Transverse colon (tissue), 4 donors: Measurements from ENCODE around the gene CNNM2. TPM values are rescaled to one million over a fixed set of nuclear protein-coding genes. Genes with fewer than 3 reads are reported as not detected.

Experiments used
- DNase-seq: peaks from one replicate; pipeline ENCODE4 v3.0.0-alpha.2; 2019
- H3K27ac ChIP-seq, 4 donors: fragments of 200-600 bp; sonication (generic); 2 replicates each; pipeline ENCODE4 v1.5.1; 2016 to 2018; ENCODE audit warnings: inconsistent platforms in 4 of 4
- H3K27me3 ChIP-seq: fragments of 200-600 bp; sonication (generic); 2 replicates; pipeline ENCODE4 v1.5.1; 2017; ENCODE audit warnings: inconsistent platforms
- H3K36me3 ChIP-seq, 4 donors: fragments of 200-600 bp; sonication (generic); 2 replicates each; pipeline ENCODE4 v1.5.1; 2017 to 2019; ENCODE audit warnings: inconsistent platforms in 4 of 4
- H3K4me1 ChIP-seq, 4 donors: fragments of 200-600 bp; sonication (generic); 2 replicates each; pipeline ENCODE4 v1.5.1; 2017 to 2020; ENCODE audit warnings: inconsistent platforms in 4 of 4
- H3K4me3 ChIP-seq, 4 donors: fragments of 200-600 bp; sonication (generic); 1 replicate in 1 of 4; 2 replicates in 3 of 4; pipeline versions ENCODE4 v1.5.1 to v1.6.1; 2017 to 2019; ENCODE audit warnings: inconsistent platforms in 4 of 4
- H3K9me3 ChIP-seq, 2 donors: fragments of 200-600 bp; sonication (generic); 2 replicates each; pipeline ENCODE4 v1.5.1; 2017 to 2019; ENCODE audit warnings: inconsistent platforms in 2 of 2
- EP300 ChIP-seq: sonication (generic); formaldehyde crosslinking; IDR thresholded peaks from one replicate; pipeline ENCODE4 v1.6.1; 2017; ENCODE audit warnings: antibody characterized with exemption, low read depth
- POLR2A ChIP-seq: fragments of 450-650 bp; IDR thresholded peaks from one replicate; pipeline ENCODE4 v1.6.1; 2016; ENCODE audit warnings: antibody characterized with exemption, mild to moderate bottlenecking, moderate library complexity
- POLR2AphosphoS5 ChIP-seq, 3 donors: sonication (generic); formaldehyde crosslinking; IDR thresholded peaks; one replicate each; pipeline ENCODE4 v1.6.1; 2016; ENCODE audit warnings: antibody characterized with exemption in 3 of 3
- WGBS, 2 donors: methylation state at CpG; one replicate each; pipeline ENCODE4 v1.1.5; 2018; ENCODE audit warnings: low coverage in 1 of 2; 5-methylcytosine and 5-hydroxymethylcytosine counted together
- in situ Hi-C, 4 donors: fragments of 200-750 bp; cut with MboI; loops; one replicate each; pipeline versions ENCODE4 v1.15.0 to v1.15.1; 2017; ENCODE audit warnings: low sequenced_read_pairs in 3 of 4, low pct_ligation_motif_present in 1 of 4, low pct_unique_long_range_greater_than_20kb in 1 of 4
- intact Hi-C: fragments of 100-400 bp; cut with DNase I; formaldehyde crosslinking; loops from one replicate; pipeline ENCODE4 v1.15.1; 2023; ENCODE audit warnings: low total_unique reads
- total RNA-seq, 4 donors: library from RNA; depleted of rRNA; stranded (reverse); fragments of >200 nt; gene quantifications; one replicate each; pipeline ENCODE4 v1.1.0, GENCODE V29; 2016
- TF ChIP-seq, protein P1 (sequence below), 5 experiments: fragments of 200-600 bp in 3 of 5; fragments of 450-650 bp in 2 of 5; sonication (generic) in 3 of 5; IDR thresholded peaks; 1 replicate in 2 of 5; 2 replicates in 3 of 5; pipeline ENCODE4 v1.5.1; 2016 to 2017; ENCODE audit warnings: antibody characterized with exemption in 5 of 5, inconsistent platforms in 3 of 5, mild to moderate bottlenecking in 2 of 5, moderate library complexity in 1 of 5

CNNM2 gene
- total RNA-seq, 4 donors from 2014 or later, result 48.0 to 144 (median 100) TPM

DNA sequence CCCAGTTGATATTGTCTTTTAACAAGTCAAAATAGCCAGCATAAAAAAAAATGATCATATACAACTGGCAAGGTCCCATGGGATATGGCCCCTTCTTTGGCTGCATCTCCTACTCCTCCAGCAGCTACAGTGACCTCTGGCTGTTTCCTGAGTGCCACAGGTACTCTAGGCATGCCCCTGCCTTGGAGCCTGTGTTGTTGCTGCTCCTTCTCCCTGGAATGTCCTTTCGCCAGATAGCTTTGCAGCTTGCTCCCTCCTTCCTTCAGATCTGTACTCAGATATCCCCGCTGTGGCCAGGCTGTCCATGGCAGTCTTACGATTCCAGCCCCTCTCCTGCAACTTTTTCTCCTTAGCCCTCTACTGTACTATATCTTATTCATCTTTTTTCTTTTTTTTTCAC lies 23.3 kb downstream of the CNNM2 start:
- H3K4me3 ChIP-seq, result no peak overlapping the region
- in situ Hi-C loops (no loop called here), intact Hi-C loops (no loop called here)
- DNase-seq, result no peak
- no peaks in the 10 kb centered on the region for H3K27me3 ChIP-seq
- TF ChIP-seq EP300 (no peak), POLR2A (no peak), POLR2AphosphoS5 (IDR thresholded peaks at IDR 0.05) (no peak)
- TF ChIP-seq, protein P1, sequence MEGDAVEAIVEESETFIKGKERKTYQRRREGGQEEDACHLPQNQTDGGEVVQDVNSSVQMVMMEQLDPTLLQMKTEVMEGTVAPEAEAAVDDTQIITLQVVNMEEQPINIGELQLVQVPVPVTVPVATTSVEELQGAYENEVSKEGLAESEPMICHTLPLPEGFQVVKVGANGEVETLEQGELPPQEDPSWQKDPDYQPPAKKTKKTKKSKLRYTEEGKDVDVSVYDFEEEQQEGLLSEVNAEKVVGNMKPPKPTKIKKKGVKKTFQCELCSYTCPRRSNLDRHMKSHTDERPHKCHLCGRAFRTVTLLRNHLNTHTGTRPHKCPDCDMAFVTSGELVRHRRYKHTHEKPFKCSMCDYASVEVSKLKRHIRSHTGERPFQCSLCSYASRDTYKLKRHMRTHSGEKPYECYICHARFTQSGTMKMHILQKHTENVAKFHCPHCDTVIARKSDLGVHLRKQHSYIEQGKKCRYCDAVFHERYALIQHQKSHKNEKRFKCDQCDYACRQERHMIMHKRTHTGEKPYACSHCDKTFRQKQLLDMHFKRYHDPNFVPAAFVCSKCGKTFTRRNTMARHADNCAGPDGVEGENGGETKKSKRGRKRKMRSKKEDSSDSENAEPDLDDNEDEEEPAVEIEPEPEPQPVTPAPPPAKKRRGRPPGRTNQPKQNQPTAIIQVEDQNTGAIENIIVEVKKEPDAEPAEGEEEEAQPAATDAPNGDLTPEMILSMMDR (IDR thresholded peaks at IDR 0.05), result no peak
- 94 to 100% methylated on average over 1 to 3 of the region's 3 CpGs for WGBS, 2 donors
- H3K4me1 ChIP-seq, result peaks cover 0 to 9% (median 2%) of the 10 kb centered on the region in 4 donors
- H3K9me3 ChIP-seq, result no peaks in the 10 kb centered on the region
- H3K36me3 ChIP-seq, result no peaks in the 10 kb centered on the region
- no peak overlapping the region for H3K27ac ChIP-seq

DNA sequence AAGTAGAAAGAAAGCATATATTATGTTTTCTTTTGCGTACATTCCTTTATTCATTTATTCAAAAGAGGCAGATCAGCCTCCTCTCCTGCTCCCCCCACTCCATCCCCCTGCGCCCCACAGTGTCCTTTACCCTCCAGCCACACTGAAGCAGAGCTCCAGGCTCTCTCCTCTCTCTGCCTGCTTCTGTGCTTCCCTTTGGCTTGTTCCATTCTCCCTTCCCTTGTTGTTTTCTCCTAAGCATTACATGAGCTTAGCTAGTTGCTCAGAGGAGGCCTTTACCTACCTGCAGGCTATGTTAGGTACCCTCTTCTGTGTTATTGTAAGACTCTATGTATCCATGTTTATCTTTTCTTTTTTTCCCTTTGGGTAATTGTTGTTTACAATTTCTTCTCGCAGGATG lies 27.4 kb downstream of the CNNM2 start:
- TF ChIP-seq, protein P1 (IDR thresholded peaks at IDR 0.05), result no peak
- TF ChIP-seq EP300, result no peak
- no peak for TF ChIP-seq POLR2AphosphoS5 (IDR thresholded peaks at IDR 0.05)
- TF ChIP-seq POLR2A, result no peak
- 84 to 93% methylated on average over 3 of the region's 3 CpGs for WGBS, 2 donors
- DNase-seq, result no peak
- intact Hi-C loops, result no loop called here
- no peaks in the 10 kb centered on the region for H3K27me3 ChIP-seq
- no peak overlapping the region for H3K27ac ChIP-seq
- no peak overlapping the region for H3K4me3 ChIP-seq
- no peaks in the 10 kb centered on the region for H3K9me3 ChIP-seq
- in situ Hi-C loops, result no loop called here
- H3K4me1 ChIP-seq, result peaks cover 0 to 15% (median 5%) of the 10 kb centered on the region in 4 donors
- H3K36me3 ChIP-seq, result no peaks in the 10 kb centered on the region

DNA sequence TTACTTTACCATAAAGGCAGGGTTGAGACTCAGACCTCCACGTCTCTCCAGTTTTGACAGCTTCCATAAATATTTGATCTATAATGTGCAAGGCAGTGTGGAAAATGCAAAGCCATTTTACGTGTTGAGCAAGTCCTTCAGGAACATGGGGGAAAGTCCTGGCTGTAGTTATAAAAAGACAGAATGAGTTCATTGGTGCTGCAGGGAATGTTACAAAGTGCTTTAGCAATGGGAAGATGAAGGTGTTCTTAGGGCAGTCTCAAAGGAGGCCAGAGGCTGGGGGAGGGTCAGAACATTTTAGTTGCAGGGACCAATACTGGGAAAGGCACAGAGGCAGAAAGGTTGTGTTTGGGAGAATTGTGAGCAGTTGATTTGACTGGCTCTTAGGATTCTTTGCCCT lies 27.9 kb downstream of the CNNM2 start:
- Histone ChIP-seq H3K27me3 (no peaks in the 10 kb centered on the region), H3K4me1 (peaks cover 0 to 15% (median 5%) of the 10 kb centered on the region in 4 donors), H3K27ac (no peak overlapping the region), H3K4me3 (no peak overlapping the region), H3K36me3 (no peaks in the 10 kb centered on the region), H3K9me3 (no peaks in the 10 kb centered on the region)
- no peak for TF ChIP-seq POLR2AphosphoS5 (IDR thresholded peaks at IDR 0.05)
- TF ChIP-seq, protein P1 (IDR thresholded peaks at IDR 0.05), result no peak
- no peak for TF ChIP-seq EP300
- TF ChIP-seq POLR2A, result no peak
- WGBS, 2 donors, result 74 to 79% methylated on average over 2 of the region's 2 CpGs
- DNase-seq, result no peak
- in situ Hi-C loops (no loop called here), intact Hi-C loops (no loop called here)

DNA sequence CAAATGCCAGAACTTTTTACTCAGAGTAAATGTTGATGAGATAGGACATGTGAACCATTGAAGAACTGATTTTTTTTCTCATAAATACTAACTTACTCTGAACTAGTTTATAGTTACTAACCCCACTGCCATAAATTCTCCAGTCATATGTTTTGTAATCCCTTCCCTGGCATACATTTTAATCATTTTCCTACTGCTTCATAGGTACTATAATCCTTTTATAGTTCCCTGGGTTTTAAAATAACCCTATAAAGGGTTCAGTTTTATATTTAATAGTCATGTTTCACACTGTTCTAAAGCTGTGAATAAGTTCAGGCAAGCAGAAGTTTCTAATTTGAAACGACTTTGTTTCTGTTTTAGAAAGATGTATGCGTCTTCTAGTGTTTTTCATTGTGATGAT lies 28.9 kb downstream of the CNNM2 start:
- Histone ChIP-seq H3K9me3 (no peaks in the 10 kb centered on the region), H3K27me3 (no peaks in the 10 kb centered on the region), H3K4me1 (peaks cover 0 to 15% (median 5%) of the 10 kb centered on the region in 4 donors), H3K36me3 (no peaks in the 10 kb centered on the region), H3K27ac (no peak overlapping the region), H3K4me3 (no peak overlapping the region)
- 60 to 75% methylated on average over 2 of the region's 2 CpGs for WGBS, 2 donors
- in situ Hi-C loops, result no loop called here
- no peak for DNase-seq
- intact Hi-C loops, result no loop called here
- TF ChIP-seq POLR2A, result no peak
- no peak for TF ChIP-seq EP300
- TF ChIP-seq, protein P1 (IDR thresholded peaks at IDR 0.05), result no peak
- no peak for TF ChIP-seq POLR2AphosphoS5 (IDR thresholded peaks at IDR 0.05)
